Stomach smooth muscle (tissue), 2 donors: Measurements from ENCODE around the gene WSCD1.

Source experiments
- H3K27ac ChIP-seq: one replicate; pipeline ENCODE4 v1.7.0; 2013; ENCODE audit warnings: mild to moderate bottlenecking, low read length, inconsistent platforms
- H3K27me3 ChIP-seq, 2 donors: one replicate each; pipeline ENCODE4 v1.7.0; 2013; ENCODE audit warnings: low read length in 2 of 2; ENCODE audit not compliant: insufficient read depth in 2 of 2, control insufficient read depth in 1 of 2
- H3K36me3 ChIP-seq, 2 donors: one replicate each; pipeline ENCODE4 v1.7.0; 2013; ENCODE audit warnings: low read length in 2 of 2; ENCODE audit not compliant: control insufficient read depth in 2 of 2, insufficient read depth in 2 of 2
- H3K4me1 ChIP-seq: one replicate; pipeline ENCODE4 v1.7.0; 2013; ENCODE audit warnings: low read length; ENCODE audit not compliant: control insufficient read depth, insufficient read depth
- H3K4me3 ChIP-seq, 2 donors: one replicate each; pipeline ENCODE4 v1.7.0; 2013; ENCODE audit warnings: low read length in 2 of 2
- H3K9ac ChIP-seq, 2 donors: one replicate each; pipeline ENCODE4 v1.7.0; 2013; ENCODE audit warnings: low read length in 2 of 2, mild to moderate bottlenecking in 1 of 2
- H3K9me3 ChIP-seq, 2 donors: one replicate each; pipeline ENCODE4 v1.7.0; 2013; ENCODE audit warnings: low read length in 2 of 2; ENCODE audit not compliant: control insufficient read depth in 2 of 2
- donor health status: healthy.
- donor health status: Pancreatic carcinoma.

The WSCD1 gene

DNA sequence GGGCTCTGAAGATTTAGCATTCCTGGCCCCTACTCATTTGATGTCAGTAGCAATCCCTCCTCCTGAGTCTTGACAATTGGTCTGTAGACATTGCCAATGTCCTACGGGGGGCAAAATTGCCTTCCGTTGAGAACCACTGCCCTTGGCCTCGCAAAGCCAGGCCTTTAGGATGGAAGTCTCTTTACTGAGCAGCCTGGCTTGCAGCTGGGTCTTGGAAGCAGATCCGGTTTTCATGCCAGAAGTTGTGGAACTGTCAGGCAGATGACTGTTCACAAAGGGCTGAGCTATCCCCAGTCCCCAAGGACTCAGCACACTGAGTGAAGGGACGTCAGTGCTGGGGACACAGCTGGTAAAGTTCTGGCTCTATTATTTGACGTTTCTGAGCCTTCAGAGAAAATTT, 83.2 kb downstream of the WSCD1 start:
- Histone ChIP-seq H3K27me3 (peaks cover 0 to 12% of the 10 kb centered on the region in 2 donors), H3K4me3 (no peak overlapping the region), H3K36me3 (no peaks in the 10 kb centered on the region), H3K27ac (no peak overlapping the region), H3K9me3 (peaks cover 0 to 4% of the 10 kb centered on the region in 2 donors), H3K9ac (no peak overlapping the region), H3K4me1 (no peaks in the 10 kb centered on the region)

DNA sequence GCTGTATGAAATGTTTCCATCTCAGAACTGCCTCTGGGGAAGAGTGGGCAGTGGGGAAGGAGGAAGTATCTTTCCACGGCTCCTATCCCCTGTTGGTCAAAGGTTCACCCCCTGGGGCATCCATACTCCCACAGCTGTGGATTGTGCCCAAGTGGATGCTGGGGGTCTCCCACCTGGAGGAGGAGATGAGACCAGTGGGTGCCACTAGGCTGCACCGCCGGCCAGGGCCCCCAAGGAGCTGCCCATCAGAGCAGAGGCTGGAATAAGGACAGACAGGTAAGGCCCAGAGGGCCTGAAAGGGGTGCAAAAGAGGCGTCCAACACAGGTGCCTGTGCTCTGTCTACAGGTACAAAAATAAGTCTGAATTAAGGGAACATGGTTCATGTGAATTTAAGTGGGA, 87.5 kb downstream of the WSCD1 start:
- no peaks in the 10 kb centered on the region for H3K9me3 ChIP-seq
- no peaks in the 10 kb centered on the region for H3K36me3 ChIP-seq
- H3K9ac ChIP-seq: no peak overlapping the region
- peaks cover 0 to 2% of the 10 kb centered on the region in 2 donors for H3K27me3 ChIP-seq
- H3K27ac ChIP-seq: no peak overlapping the region
- no peaks in the 10 kb centered on the region for H3K4me1 ChIP-seq
- no peak overlapping the region for H3K4me3 ChIP-seq

DNA sequence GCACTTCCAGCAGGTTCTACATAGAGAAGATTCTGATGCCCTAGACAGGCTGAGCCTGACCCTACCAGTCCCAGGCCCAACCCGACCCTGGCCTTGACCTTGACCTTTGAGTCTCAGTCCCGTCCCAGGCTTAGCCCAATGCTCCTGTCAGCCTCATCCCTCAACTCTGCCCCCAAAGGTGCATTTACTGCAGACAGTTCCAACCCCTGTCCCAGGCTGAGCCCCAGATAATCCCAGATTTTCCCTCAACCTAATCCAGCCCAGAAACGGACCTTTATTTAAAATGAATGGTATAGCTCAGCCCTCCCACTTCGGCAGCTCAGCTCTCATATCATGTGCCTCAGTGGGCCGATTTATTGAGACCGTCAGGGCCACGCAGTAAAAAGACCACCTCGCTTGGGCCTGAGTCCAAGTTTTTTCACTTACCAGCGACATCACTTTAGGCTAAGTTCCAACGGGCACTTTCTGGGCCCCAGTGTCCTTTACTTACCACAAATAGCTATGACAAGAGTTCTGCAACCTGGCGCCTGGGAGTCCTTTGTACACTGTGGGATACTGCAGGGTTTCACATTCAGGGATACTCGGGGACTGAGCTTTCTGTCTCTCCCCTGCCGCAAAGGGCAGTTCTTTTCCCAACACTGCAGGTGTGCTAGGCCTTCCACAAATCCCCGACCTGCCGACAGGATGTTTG, 89.5 kb downstream of the WSCD1 start:
- no peaks in the 10 kb centered on the region for H3K4me1 ChIP-seq
- H3K4me3 ChIP-seq: no peak overlapping the region
- H3K27me3 ChIP-seq: peaks cover 2 to 4% of the 10 kb centered on the region in 2 donors
- no peaks in the 10 kb centered on the region for H3K9me3 ChIP-seq
- H3K9ac ChIP-seq: no peak overlapping the region
- H3K36me3 ChIP-seq: no peaks in the 10 kb centered on the region
- H3K27ac ChIP-seq: no peak overlapping the region

DNA sequence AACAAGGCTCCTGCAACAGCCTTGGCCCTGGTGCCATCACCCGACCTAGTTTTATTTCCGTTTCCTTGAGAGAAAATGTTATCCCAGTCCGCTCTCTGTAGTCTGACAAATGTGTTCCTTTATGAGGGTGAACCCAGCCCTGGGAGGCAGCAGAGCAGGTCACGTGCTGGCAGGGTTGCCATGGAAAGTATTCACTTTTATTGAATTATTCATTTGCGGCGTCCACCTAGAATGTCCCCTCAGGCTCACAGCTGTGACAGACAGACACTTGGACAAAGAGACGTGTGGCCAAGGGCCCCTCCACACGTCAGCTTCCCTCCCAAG, 90.0 kb downstream of the WSCD1 start:
- H3K27ac ChIP-seq: no peak overlapping the region
- H3K36me3 ChIP-seq: no peaks in the 10 kb centered on the region
- no peak overlapping the region for H3K9ac ChIP-seq
- H3K9me3 ChIP-seq: no peaks in the 10 kb centered on the region
- no peaks in the 10 kb centered on the region for H3K4me1 ChIP-seq
- peaks cover 2 to 4% of the 10 kb centered on the region in 2 donors for H3K27me3 ChIP-seq
- no peak overlapping the region for H3K4me3 ChIP-seq

DNA sequence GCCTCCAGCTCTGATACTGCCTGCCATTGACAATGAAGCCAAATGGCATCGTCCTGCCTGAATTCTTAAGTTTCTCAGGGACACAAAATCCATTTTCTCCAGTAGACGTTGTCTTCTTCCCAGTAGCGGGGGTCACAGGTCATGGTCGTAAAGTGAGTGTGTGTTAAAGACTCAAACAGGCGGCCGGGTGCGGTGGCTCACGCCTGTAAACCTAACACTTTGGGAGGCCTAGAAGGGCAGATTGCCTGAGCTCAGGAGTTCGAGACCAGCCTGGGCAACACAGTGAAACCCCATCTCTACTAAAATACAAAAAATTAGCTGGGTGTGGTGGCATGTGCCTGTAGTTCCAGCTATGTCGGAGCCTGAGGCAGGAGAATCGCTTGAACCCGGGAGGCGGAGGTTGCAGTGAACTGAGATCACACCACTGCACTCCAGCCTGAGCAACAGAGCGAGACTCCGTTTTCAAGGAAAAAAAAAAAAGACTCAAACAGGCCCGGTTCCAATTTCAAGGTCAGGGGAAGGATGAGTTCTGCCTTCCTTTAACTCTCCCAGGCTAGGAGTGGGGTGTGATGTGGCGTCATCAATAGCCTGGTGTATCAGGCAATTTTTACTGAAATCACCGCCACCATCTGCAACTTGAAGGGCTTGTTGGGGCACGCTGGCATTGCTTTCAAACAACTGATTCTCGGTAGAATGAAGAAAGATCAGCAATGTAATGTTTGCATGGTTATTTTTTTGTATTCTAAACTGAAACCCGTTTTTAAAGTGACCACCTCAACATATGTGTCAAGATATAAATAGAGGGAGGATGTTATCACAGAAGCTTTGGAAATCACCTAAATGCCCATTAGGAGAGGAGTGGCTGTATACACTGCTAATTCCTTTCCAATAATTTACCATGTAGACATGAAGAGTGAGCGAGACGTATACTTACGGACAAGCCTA, 91.0 kb downstream of the WSCD1 start:
- Histone ChIP-seq H3K9me3 (no peaks in the 10 kb centered on the region), H3K36me3 (no peaks in the 10 kb centered on the region), H3K27ac (no peak overlapping the region), H3K27me3 (peaks cover 2% of the 10 kb centered on the region in 2 donors), H3K9ac (no peak overlapping the region), H3K4me3 (no peak overlapping the region), H3K4me1 (no peaks in the 10 kb centered on the region)

DNA sequence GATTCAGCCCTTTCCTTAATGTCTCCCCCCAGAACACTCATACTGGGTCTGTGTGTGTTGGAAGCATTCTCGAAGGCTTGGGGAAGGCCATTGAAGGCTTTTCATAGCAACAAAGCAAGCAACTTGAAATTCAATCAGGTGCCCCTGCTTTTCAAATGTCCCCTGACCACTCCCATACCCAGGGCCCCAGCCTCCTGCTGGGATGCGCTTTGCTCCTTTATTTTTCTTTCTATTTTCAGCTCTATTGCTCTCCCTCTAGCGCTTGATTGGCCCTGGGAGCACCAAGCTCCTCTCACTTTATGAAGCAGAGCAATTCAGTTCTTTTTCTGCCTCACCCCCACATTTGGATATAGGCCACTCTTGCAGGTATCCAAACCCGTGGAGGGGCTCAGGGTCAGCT, 92.0 kb downstream of the WSCD1 start:
- Histone ChIP-seq H3K36me3 (no peaks in the 10 kb centered on the region), H3K27me3 (peaks cover 2 to 5% of the 10 kb centered on the region in 2 donors), H3K27ac (no peak overlapping the region), H3K4me3 (no peak overlapping the region), H3K9me3 (no peaks in the 10 kb centered on the region), H3K9ac (no peak overlapping the region), H3K4me1 (no peaks in the 10 kb centered on the region)

DNA sequence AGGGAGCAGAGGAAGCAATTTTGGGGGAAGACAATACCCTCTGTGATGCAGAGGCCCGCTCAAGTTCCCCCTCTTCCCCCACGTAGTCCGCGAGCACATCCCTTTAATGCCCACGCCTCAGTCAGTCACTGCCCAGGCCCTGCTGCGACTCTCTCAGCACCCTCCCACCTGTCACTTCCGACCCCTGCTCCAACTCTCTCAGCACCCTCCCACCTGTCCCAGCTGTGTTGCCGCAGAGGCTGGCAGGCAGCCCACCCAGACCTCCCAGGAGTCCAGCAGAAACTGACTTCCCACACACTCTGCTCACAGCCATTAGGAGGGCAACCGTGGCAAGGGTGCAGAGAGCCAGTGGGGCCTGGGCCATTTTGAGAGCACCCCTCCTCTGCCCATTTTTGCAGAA, 92.7 kb downstream of the WSCD1 start:
- Histone ChIP-seq H3K36me3 (no peaks in the 10 kb centered on the region), H3K27me3 (peaks cover 2 to 5% of the 10 kb centered on the region in 2 donors), H3K4me3 (no peak overlapping the region)

DNA sequence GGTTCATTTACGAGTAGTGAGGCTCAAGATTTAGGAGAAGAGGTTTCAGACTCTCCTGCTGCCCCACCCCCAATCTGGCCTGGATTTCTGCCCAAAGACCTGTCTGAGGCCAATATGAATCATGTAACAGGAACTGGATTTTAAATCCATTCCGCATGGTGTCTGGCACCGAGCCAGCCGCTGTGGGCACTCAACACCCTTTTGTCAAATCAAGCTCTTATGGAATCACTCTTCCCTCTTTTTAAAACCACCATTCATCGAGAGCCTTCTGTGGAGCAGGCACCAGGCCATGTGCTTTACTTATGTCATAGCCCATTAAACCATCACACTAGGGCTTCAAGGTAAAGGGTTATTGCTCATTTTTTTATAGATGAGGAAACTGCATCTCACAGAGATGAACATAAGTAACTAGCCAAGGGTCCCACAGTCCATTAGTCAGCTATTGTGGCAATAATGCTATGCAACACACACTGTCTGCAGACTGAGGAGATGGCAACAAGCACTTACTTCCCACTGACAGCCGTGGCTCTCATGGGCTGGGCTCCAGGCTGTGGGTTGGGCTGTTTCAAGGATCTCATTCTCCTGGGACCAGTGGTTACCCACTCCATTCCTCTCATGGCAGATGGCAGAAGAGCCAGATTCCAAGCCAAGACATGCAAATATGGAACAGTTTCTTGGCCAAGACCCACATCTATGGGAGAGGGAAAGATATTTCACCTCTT, 93.6 kb downstream of the WSCD1 start:
- Histone ChIP-seq H3K27ac (no peak overlapping the region), H3K27me3 (peaks cover 2 to 8% of the 10 kb centered on the region in 2 donors), H3K9ac (no peak overlapping the region), H3K4me3 (no peak overlapping the region), H3K9me3 (no peaks in the 10 kb centered on the region), H3K36me3 (no peaks in the 10 kb centered on the region), H3K4me1 (no peaks in the 10 kb centered on the region)

More for the DNA sequence above, 92.7 kb downstream of the WSCD1 start:
- Histone ChIP-seq H3K4me1 (no peaks in the 10 kb centered on the region), H3K9ac (no peak overlapping the region), H3K27ac (no peak overlapping the region), H3K9me3 (no peaks in the 10 kb centered on the region)

DNA sequence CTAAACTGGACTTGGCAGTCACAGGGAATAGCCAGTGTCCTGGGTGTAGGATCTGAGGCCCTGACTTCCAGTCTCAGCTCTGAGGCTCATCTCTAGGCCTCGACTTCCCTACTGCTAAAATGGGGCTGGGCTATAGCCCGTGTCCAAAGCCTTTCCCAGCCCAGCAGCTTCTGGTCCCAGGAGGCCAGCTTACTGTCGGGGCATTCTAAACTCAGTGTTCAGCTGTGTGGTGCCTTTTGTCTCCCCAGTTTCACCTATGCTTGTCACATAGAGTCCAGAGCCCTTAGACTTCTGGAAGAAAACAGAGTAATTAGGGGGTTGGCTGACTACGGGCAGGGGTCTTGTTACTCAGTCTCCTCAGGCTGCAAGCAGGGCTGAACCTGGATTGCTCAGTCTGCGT, 94.8 kb downstream of the WSCD1 start:
- Histone ChIP-seq H3K27me3 (peaks cover 2 to 14% of the 10 kb centered on the region in 2 donors), H3K36me3 (no peaks in the 10 kb centered on the region), H3K4me1 (no peaks in the 10 kb centered on the region), H3K9ac (no peak overlapping the region), H3K4me3 (no peak overlapping the region), H3K9me3 (no peaks in the 10 kb centered on the region), H3K27ac (no peak overlapping the region)

DNA sequence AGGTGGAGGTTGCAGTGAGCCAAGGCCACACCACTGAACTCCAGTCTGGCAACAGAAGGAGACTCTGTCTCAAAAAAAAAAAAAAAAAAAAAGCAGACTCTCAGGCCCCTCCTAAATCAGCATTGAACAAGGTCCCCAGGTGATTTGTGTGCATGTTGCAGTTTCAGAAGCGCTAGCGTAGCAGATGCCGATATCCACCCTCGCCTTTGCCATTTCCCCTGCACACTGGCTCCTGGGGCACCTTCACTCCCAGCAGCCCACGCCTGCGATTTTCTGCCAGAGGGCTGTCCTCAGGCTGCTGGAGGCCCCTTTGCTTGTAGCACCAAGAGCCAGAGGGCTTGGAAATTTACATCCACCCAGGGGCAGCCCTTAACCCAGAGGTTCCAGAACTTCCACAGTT, 95.6 kb downstream of the WSCD1 start:
- H3K4me3 ChIP-seq: no peak overlapping the region
- no peak overlapping the region for H3K27ac ChIP-seq
- peaks cover 2 to 14% of the 10 kb centered on the region in 2 donors for H3K27me3 ChIP-seq
- no peak overlapping the region for H3K9ac ChIP-seq
- H3K36me3 ChIP-seq: no peaks in the 10 kb centered on the region
- H3K4me1 ChIP-seq: no peaks in the 10 kb centered on the region
- H3K9me3 ChIP-seq: no peaks in the 10 kb centered on the region
